ENCODE data around the gene MS4A8.
"Not testable (repeated sequence)": the region's sequence is repeated elsewhere in the genome, so short reads cannot be mapped to it uniquely, and the experiment has no call there.

The MS4A8 gene

GRCh38 chr11:60731586-60731985 is 32.2 kb downstream of the MS4A8 start:
- no peak for DNase-seq

GRCh38 chr11:60734279-60734678 is 34.9 kb downstream of the MS4A8 start:
- DNase-seq = no peak

- no peak for DNase-seq
Measured at GRCh38 chr11:60739114-60739513, 39.7 kb downstream of the MS4A8 start.

- no peak for DNase-seq
Measured at GRCh38 chr11:60740573-60740972, 41.2 kb downstream of the MS4A8 start.

GRCh38 chr11:60741421-60741820 is 42.0 kb downstream of the MS4A8 start:
- no peak for DNase-seq

GRCh38 chr11:60743058-60743457 is 43.6 kb downstream of the MS4A8 start:
- DNase-seq = no peak

DNA sequence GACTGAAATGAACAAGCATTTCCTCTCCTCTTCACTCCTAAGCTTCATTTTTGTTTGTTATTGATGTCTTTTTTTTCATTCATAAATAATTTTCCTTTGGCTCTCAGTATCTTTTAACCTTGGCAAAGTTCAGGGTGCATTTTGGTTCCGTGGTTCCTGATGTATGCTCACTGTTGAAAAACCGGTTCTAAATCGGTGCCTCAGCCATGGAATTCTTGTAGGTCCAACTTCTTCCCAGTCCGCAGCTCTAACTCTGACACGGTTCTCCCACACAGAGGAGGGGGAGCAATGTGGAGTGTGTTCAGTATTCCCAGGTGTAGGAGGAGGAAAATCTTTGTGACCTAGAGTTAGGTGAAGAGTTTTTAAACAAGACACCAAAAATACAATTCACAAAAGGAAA is 44.7 kb downstream of the MS4A8 start:
- DNase-seq = no peak

GRCh38 chr11:60747359-60747873 is 48.0 kb downstream of the MS4A8 start:
- DNase-seq = no peak

GRCh38 chr11:60748225-60748624 is 48.8 kb downstream of the MS4A8 start:
- DNase-seq = no peak

- DNase-seq = no peak
Measured at GRCh38 chr11:60748821-60749220, 49.4 kb downstream of the MS4A8 start.

GRCh38 chr11:60750911-60751310 is 51.5 kb downstream of the MS4A8 start:
- no peak for DNase-seq

GRCh38 chr11:60753309-60753708 is 53.9 kb downstream of the MS4A8 start:
- DNase-seq = no peak

- no peak for DNase-seq
Measured at GRCh38 chr11:60754887-60755286, 55.5 kb downstream of the MS4A8 start.

- no peak for DNase-seq
Measured at GRCh38 chr11:60756307-60757032, 57.1 kb downstream of the MS4A8 start, which contains the start of gene MS4A15. Gene MS4A15, plus strand, starts transcription at chr11:60756867. Its CDS starts 6,867 bp downstream, at chr11:60763734.

DNA sequence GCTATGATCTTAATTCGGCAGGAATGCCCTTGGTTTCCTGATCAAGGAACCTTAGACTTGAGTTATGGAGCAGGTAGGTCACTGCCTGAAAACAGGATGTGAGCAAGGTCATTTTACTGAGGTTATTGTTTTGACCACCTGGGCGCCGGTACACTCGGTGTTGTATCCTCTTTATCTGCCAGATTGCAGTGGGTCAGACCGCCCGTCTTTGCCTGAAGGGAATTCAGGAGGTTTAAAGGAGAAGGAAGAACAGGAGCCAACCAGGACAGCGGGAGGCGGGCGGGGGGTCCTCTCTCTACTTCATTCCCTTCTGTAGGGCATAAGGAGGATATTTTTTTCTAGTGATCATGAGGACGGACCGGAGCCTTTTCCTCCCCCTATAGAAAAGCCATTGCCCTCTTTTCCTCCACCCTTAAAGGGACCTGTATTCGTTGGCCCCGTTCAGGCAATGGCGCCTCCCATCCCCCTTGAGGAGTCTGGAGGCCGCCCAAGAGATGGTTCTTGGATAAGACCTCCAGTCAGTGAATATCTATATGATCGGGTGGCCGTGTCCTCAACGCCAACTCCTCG is 57.9 kb downstream of the MS4A8 start:
- no peak for DNase-seq

- not testable (repeated sequence) for DNase-seq
Measured at GRCh38 chr11:60758671-60759070, 59.3 kb downstream of the MS4A8 start.

GRCh38 chr11:60759438-60760225 is 60.2 kb downstream of the MS4A8 start:
- DNase-seq = not testable (repeated sequence)

DNA sequence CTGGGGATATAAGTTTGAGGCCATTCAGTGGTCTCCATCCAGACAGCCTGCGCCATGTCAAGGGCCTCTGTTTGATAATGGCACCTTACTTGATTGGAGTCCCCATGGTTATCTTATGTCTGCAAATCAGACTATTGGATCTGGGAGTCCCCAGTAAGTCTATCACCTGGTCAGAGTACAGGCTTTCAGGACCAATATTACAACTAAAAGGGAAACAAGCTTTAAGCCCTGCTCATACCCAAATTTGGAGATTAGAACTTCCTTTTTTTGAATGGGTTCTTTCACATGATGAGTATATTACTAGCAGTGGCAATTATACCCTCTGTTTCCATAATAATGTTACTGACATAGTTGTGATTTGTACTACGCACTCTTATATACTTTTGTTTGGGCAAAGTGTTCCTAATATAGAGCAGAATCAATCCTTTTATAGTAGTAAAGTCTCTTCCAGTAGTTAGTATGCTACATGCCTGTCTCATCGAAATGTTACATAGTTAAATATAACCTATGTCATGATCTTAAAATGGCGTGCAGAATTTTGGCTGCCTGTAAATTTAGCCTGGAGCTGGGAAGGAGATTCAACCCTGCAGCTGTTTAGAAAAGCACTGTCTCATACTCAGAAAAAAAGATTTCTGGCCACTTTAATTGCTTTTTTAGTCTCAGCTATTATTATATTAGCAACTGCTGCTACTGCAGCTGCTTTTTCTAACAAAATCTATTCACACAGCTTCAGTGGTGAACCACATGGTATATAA is 62.2 kb downstream of the MS4A8 start:
- no peak for DNase-seq

DNA sequence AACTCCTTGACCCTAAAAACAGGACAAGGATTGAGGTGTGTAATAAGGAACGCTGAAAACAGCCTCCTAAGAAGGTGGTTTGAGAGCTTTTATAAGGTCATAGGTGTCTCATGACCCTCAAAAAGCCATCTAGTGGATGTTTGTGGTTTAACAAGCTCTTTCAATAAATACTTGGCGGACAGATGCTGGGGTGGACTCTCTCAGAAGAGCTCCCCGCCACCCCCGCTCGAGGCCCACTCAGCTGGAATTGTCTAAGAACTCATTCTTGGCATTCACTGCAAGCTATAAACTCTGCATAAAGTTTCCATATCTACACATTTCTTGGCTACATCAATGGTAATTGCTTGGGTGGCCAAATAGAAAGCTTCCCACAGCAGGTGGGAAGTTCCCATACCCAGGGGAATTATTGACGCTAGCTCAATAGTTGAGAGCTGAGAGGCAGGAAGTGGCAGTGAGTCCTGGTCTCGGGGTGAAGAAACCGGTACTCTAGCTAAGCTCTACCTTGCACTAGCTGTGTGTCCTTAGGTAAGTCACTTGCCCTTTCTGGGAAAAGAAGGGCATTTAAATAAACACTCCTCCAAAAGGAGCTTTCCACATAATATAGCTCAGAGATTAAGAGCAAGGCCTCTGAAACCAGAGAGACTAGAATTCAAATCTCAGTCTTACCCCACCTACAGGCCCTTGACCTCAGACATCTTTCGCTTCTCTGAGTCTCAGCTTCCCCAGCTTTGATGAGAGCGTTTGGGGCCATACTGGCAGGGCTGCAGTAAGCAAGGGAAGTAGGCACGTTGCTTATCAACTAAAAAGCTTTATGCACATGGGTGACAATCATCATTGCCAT is 63.7 kb downstream of the MS4A8 start:
- no peak for DNase-seq

DNA sequence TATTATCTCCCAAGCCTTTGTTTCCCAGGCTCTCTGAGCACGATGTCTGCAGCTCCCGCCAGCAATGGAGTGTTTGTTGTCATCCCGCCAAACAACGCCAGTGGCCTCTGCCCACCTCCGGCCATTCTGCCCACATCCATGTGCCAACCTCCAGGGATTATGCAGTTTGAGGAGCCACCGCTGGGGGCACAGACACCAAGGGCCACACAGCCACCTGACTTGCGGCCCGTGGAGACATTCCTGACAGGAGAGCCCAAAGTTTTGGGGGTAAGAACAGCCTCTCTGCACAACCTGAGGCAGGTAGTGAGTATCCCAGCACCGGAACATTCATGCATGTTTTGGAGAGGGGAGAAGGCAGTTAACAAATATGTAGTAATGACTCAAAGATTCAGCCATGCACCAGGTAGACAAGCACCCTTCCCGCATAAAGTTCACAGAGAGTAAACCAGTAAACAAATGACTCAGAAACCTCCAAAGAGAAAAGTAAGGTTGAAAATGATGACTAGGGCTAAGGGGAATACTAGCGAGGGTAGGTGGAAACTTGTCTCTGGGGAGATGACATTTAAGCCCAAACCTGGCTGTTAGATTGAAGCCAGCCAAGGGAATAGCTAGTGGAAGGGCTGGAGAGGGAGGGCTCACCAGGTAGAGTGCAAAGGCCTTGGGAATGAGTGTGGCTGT is 64.4 kb downstream of the MS4A8 start:
- DNase-seq = no peak

GRCh38 chr11:60764879-60765278 is 65.5 kb downstream of the MS4A8 start:
- DNase-seq = no peak

Data from CD4-positive, alpha-beta T cell treated with Interleukin-4 for 4 hours (primary cell).